Neural crest cell (in vitro differentiated cells): Measurements from ENCODE around the gene TMEM106B. TPM values are rescaled to one million over a fixed set of nuclear protein-coding genes. Genes with fewer than 3 reads are reported as not detected.

Experiments
- DNase-seq: peaks from one replicate; pipeline ENCODE4 v3.0.0; 2021; ENCODE audit warnings: low read depth, mixed read lengths, low spot score
- H3K27ac Mint-ChIP-seq: one replicate; pipeline ENCODE4 v1.8.0; 2021; ENCODE audit warnings: mild to moderate bottlenecking, mixed read lengths; ENCODE audit not compliant: unreplicated experiment
- H3K27me3 Mint-ChIP-seq: 2 replicates; pipeline ENCODE4 v1.8.0; 2021; ENCODE audit warnings: low read depth, mild to moderate bottlenecking, mixed read lengths
- H3K36me3 Mint-ChIP-seq: 2 replicates; pipeline ENCODE4 v1.8.0; 2021; ENCODE audit warnings: low read depth, mild to moderate bottlenecking, mixed read lengths
- H3K4me1 Mint-ChIP-seq: 2 replicates; pipeline ENCODE4 v1.8.0; 2021; ENCODE audit warnings: mixed read lengths
- H3K4me3 Mint-ChIP-seq: one replicate; pipeline ENCODE4 v1.8.0; 2021; ENCODE audit warnings: mild to moderate bottlenecking, mixed read lengths
- H3K9me3 Mint-ChIP-seq: 2 replicates; pipeline ENCODE4 v1.8.0; 2021; ENCODE audit warnings: mixed read lengths
- total RNA-seq: library from RNA; stranded (reverse); gene quantifications from 2 replicates; pipeline ENCODE4 v1.2.1, GENCODE V29; 2021
- TF ChIP-seq, protein P1 (sequence below): fragments of 200-600 bp; sonication (generic); conservative IDR thresholded peaks from 2 replicates; pipeline ENCODE4 v1.5.0; 2021; ENCODE audit warnings: antibody characterized with exemption, mild to moderate bottlenecking

The TMEM106B gene
- total RNA-seq, 1 donor from 2014 or later, result 31.8 TPM

DNA sequence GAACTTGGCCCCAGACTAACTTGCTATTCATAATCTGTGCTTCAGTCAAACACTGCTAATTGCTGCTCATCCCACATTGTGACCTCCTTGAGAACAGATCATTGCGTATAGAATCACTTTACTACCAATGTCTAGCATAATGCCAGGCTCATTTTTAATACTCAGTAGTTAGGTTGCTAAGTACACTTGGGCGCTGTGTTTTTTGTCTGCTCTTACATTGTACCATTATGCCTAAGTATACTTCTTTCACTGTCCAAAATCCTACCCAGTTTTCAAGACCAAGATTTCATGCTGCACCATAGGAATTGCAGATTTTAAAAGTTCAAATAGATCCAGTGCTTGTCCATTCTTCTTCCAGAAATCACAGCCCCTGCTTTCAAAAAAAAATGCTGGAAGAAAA lies 32.8 kb upstream of the TMEM106B start:
- TF ChIP-seq, protein P1, sequence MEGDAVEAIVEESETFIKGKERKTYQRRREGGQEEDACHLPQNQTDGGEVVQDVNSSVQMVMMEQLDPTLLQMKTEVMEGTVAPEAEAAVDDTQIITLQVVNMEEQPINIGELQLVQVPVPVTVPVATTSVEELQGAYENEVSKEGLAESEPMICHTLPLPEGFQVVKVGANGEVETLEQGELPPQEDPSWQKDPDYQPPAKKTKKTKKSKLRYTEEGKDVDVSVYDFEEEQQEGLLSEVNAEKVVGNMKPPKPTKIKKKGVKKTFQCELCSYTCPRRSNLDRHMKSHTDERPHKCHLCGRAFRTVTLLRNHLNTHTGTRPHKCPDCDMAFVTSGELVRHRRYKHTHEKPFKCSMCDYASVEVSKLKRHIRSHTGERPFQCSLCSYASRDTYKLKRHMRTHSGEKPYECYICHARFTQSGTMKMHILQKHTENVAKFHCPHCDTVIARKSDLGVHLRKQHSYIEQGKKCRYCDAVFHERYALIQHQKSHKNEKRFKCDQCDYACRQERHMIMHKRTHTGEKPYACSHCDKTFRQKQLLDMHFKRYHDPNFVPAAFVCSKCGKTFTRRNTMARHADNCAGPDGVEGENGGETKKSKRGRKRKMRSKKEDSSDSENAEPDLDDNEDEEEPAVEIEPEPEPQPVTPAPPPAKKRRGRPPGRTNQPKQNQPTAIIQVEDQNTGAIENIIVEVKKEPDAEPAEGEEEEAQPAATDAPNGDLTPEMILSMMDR, result no peak
- Mint-ChIP-seq H3K27ac (no peak overlapping the region), H3K4me1 (no peaks in the 10 kb centered on the region), H3K27me3 (no peaks in the 10 kb centered on the region), H3K4me3 (no peak overlapping the region), H3K36me3 (no peaks in the 10 kb centered on the region), H3K9me3 (no peaks in the 10 kb centered on the region)
- DNase-seq, result no peak

DNA sequence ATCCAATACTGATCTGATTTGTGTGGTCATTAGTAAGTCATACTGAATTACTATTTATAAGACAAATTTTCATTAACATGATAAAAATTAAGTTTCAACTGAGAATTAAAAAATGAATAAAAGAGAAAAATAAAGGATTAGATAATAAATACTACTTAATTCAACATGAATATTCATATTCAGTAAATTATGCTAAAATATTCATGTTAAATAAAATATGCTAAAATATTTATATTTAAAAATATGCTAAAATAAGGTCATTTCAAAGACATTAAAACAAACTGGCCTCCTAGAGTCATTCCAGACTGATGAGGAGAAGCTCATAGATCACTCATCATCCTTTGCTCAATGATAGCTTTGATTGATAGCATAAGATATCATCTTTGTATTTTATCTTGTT lies 16.7 kb upstream of the TMEM106B start:
- Mint-ChIP-seq H3K27ac (no peak overlapping the region), H3K4me3 (no peak overlapping the region), H3K36me3 (no peaks in the 10 kb centered on the region), H3K27me3 (no peaks in the 10 kb centered on the region), H3K4me1 (no peaks in the 10 kb centered on the region), H3K9me3 (no peaks in the 10 kb centered on the region)
- TF ChIP-seq, protein P1, result no peak
- no peak for DNase-seq

DNA sequence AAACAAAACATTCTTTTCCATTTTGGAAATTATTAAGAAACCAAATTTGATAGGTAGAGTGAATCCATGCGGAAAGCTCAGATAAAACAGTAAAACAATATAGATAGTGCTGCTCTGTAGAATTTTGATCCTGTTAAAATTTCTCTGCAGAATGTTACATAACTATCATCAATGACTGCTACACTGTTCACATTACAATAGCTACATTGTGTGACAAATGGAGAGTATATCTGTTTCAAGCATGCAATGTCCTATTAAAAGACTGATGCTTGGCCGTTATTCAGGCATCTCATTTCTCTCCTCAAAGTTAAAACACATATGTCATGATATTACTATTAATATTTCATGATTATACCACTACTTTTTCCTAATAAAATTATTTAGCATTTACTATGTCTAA lies 14.7 kb upstream of the TMEM106B start:
- no peak for DNase-seq
- Mint-ChIP-seq H3K27me3 (no peaks in the 10 kb centered on the region), H3K9me3 (no peaks in the 10 kb centered on the region), H3K4me3 (no peak overlapping the region), H3K4me1 (no peaks in the 10 kb centered on the region), H3K36me3 (no peaks in the 10 kb centered on the region), H3K27ac (no peak overlapping the region)
- TF ChIP-seq, protein P1, result no peak

GRCh38 chr7:12199363-12199762 lies 11.7 kb upstream of the TMEM106B start:
- Mint-ChIP-seq H3K9me3 (no peaks in the 10 kb centered on the region), H3K36me3 (no peaks in the 10 kb centered on the region), H3K4me1 (no peaks in the 10 kb centered on the region), H3K27ac (no peak overlapping the region), H3K27me3 (peaks cover 9% of the 10 kb centered on the region), H3K4me3 (no peak overlapping the region)
- no peak for DNase-seq
- TF ChIP-seq, protein P1, result no peak

GRCh38 chr7:12207046-12207445 lies 4.0 kb upstream of the TMEM106B start:
- Mint-ChIP-seq H3K4me1 (peaks cover 11% of the 10 kb centered on the region), H3K36me3 (no peaks in the 10 kb centered on the region), H3K4me3 (no peak overlapping the region), H3K9me3 (no peaks in the 10 kb centered on the region), H3K27me3 (peaks cover 69% of the 10 kb centered on the region), H3K27ac (no peak overlapping the region)
- TF ChIP-seq, protein P1, result no peak
- DNase-seq, result no peak

- Mint-ChIP-seq H3K27ac (no peak overlapping the region), H3K36me3 (no peaks in the 10 kb centered on the region), H3K27me3 (peaks cover 62% of the 10 kb centered on the region), H3K4me3 (peak overlapping the region; percentile 94), H3K4me1 (peaks cover 22% of the 10 kb centered on the region), H3K9me3 (no peaks in the 10 kb centered on the region)
- no peak for DNase-seq
- TF ChIP-seq, protein P1, result no peak
Observed at GRCh38 chr7:12209221-12209620, 1.9 kb upstream of the TMEM106B start.
